ENCODE measurements around the gene CYP2B6.
"Not testable (repeated sequence)": the region's sequence is repeated elsewhere in the genome, so short reads cannot be mapped to it uniquely, and the experiment has no call there.

The CYP2B6 gene

GRCh38 chr19:41000310-41000737, 9.2 kb downstream of the CYP2B6 start:
- DNase-seq (ENCODE audit: low spot score in 2 of 2), result no peak
- H3K4me3 ChIP-seq, result no peak overlapping the region
- no peaks in the 10 kb centered on the region for H3K4me1 ChIP-seq
- in situ Hi-C loops (cut with MboI; ENCODE audit: low sequenced_read_pairs), result no loop called here
- H3K9me3 ChIP-seq, result no peaks in the 10 kb centered on the region
- H3K36me3 ChIP-seq (replicated peaks), result no peaks in the 10 kb centered on the region
- peaks cover 2% of the 10 kb centered on the region; the same call in 1 of the 2 replicates for H3K27me3 ChIP-seq (ENCODE audit: low read depth)

DNA sequence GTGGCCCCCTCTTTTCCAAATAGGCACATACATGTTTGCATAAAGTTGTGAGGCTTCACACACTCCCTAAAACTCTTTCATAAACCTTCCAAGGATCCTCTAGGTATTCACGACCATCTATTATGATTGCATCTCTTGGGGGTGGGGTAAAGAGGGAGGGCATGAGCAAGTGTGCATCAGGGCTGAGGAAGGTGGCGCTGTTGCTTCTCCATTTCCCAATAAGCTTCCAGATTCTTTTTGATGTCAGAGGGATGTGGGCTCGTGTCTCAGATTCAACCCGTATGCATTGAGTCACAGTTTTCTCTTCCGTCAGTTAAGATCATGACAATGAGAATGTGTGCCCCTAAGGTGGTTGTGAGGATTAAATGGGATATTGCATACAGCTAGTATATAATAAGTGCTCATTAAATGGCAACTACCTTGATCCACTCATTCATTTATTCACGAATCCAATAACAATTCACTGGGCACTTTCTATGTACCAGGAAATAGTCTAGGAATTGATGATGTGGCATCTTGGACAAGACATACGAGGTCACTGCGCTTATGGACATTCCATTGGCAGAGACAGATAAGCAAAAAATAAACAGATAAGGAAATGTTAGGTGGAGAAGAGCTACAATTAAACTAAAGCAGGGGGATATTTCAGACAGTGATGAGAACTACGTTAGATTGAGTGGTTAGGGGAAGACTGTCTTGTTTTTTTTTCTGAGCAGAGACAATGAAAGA, 10.3 kb downstream of the CYP2B6 start:
- H3K36me3 ChIP-seq (replicated peaks), result no peaks in the 10 kb centered on the region
- H3K4me1 ChIP-seq, result no peaks in the 10 kb centered on the region
- H3K27me3 ChIP-seq (ENCODE audit: low read depth), result no peaks in the 10 kb centered on the region
- in situ Hi-C loops (cut with MboI; ENCODE audit: low sequenced_read_pairs), result no loop called here
- no peaks in the 10 kb centered on the region for H3K9me3 ChIP-seq
- DNase-seq (ENCODE audit: low spot score in 2 of 2), result no peak
- H3K4me3 ChIP-seq, result no peak overlapping the region

DNA sequence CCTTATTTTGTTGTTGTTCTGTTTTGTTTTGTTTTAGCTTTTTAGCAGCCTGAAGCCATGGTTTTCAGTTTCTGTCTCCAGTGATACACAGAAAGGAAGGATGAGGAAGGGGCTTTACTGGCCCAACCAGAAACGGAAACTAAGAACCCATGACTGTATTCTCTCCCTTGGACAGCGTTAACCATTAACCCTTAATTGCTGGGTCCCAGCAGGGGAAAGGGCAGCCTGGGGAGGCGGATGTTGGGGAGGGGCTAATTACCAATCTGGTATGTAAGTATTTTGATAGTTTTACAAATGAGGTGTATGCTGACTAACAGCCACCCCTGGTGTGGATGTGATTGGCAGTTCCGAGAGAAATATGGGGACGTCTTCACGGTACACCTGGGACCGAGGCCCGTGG, 12.6 kb downstream of the CYP2B6 start:
- H3K9me3 ChIP-seq; H3K36me3 ChIP-seq (replicated peaks); DNase-seq (ENCODE audit: low spot score in 2 of 2); H3K4me1 ChIP-seq; H3K27me3 ChIP-seq (ENCODE audit: low read depth); H3K4me3 ChIP-seq; in situ Hi-C loops (cut with MboI; ENCODE audit: low sequenced_read_pairs): not testable (repeated sequence)

DNA sequence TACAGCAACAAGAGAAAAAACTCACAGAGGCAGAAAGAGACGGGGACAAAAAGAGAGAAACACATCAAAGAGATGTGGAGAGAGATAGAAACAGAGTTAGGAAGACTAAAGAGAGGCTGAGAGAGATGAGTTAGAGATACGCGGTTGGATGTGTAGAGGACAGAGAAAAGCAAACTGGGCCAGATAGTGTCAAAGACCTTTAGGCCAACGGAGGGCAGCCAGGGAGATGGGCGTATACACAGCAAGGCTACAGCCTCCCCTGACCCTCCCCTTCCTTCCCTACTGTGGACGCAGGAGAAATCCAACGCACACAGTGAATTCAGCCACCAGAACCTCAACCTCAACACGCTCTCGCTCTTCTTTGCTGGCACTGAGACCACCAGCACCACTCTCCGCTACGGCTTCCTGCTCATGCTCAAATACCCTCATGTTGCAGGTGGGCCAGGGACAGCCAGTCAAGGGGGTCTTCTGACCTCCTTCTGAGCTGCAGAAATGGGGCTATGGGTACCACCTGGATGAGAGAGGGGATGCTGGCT, 18.7 kb downstream of the CYP2B6 start:
- Histone ChIP-seq H3K4me3 (no peak overlapping the region), H3K9me3 (no peaks in the 10 kb centered on the region), H3K4me1 (no peaks in the 10 kb centered on the region), H3K36me3 (replicated peaks) (no peaks in the 10 kb centered on the region), H3K27me3 (ENCODE audit: low read depth) (0 out of 2 replicates have a peak, but pooled peaks cover 2% of the 10 kb centered on the region)
- no peak for DNase-seq (ENCODE audit: low spot score in 2 of 2)
- in situ Hi-C loops (cut with MboI; ENCODE audit: low sequenced_read_pairs), result no loop called here

DNA sequence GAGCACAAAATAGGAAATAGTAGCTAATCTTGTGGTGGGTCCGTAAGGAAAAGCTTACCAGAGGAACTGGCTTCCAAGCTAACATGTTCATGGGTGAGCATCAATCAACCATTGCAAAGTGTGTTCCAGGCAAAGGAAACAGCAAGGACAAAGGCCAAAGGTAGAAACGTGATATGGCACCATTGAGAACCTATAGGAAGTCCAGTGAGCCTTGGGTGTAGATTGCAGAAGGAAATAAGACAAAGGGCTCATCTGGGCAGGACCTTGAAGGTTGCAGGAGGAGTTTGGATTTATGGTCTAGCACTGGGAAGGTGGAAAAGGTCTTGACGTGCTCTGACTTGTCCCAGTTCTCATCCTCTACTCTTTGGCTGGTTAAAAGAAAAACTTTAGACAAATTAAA, 22.3 kb downstream of the CYP2B6 start:
- Histone ChIP-seq H3K4me3 (no peak overlapping the region), H3K36me3 (replicated peaks) (no peaks in the 10 kb centered on the region), H3K9me3 (no peaks in the 10 kb centered on the region), H3K4me1 (no peaks in the 10 kb centered on the region), H3K27me3 (ENCODE audit: low read depth) (0 out of 2 replicates have a peak, but pooled peaks cover 2% of the 10 kb centered on the region)
- in situ Hi-C loops (cut with MboI; ENCODE audit: low sequenced_read_pairs), result no loop called here
- DNase-seq (ENCODE audit: low spot score in 2 of 2), result no peak

DNA sequence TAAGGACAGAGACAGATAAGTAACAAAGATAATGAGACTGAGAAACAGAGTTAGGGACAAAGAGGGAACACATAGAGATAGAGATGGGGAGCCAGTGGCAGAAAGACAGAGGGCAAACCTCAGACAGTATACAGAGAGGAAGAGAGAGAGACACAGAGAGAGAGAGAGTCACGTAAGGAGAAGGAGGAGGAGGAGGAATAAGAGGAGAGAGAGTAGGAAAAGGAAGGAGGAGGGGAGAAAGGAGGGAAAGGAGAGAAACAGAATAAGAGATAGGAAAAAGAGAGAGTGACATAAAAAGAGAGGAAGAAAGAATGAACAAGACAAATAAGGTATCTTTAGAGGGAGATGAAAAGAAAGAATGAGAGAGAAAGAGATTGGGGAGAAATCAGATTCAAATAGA, 23.6 kb downstream of the CYP2B6 start:
- no peak for DNase-seq (ENCODE audit: low spot score in 2 of 2)
- in situ Hi-C loops (cut with MboI; ENCODE audit: low sequenced_read_pairs), result no loop called here
- Histone ChIP-seq H3K36me3 (replicated peaks) (no peaks in the 10 kb centered on the region), H3K27me3 (ENCODE audit: low read depth) (0 out of 2 replicates have a peak, but pooled peaks cover 2% of the 10 kb centered on the region), H3K9me3 (no peaks in the 10 kb centered on the region), H3K4me1 (no peaks in the 10 kb centered on the region), H3K4me3 (no peak overlapping the region)

GRCh38 chr19:41016488-41017071, 25.5 kb downstream of the CYP2B6 start:
- Histone ChIP-seq H3K36me3 (replicated peaks) (no peaks in the 10 kb centered on the region), H3K4me3 (no peak overlapping the region), H3K9me3 (no peaks in the 10 kb centered on the region), H3K4me1 (no peaks in the 10 kb centered on the region), H3K27me3 (ENCODE audit: low read depth) (0 out of 2 replicates have a peak, but pooled peaks cover 4% of the 10 kb centered on the region)
- in situ Hi-C loops (cut with MboI; ENCODE audit: low sequenced_read_pairs), result no loop called here
- DNase-seq (ENCODE audit: low spot score in 2 of 2), result no peak

DNA sequence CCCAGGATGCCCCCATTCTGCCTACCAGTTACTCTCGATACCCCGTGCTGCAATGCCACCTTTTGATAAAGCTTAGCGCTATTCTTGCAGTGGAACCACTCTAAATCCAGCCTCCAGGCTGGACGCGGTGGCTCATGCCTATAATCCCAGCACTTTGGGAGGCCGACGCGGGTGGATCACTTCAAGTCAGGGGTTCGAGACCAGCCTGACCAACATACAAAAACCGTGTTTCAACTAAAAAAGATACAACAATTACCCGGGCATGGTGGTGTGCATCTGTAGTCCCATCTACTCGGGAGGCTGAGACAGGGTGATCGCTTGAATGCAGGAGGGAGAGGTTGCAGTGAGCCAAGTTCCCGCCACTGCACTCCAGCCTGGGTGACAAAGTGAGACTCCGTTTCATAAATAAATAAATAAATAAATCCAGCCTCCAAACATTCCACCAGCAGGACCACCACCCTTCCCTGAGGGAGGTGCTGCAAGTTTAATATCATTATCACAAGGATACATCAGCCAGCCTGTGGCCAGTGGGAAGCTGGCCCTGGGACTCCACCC, 27.7 kb downstream of the CYP2B6 start:
- no peaks in the 10 kb centered on the region for H3K36me3 ChIP-seq (replicated peaks)
- 0 out of 2 replicates have a peak, but pooled peaks cover 6% of the 10 kb centered on the region for H3K27me3 ChIP-seq (ENCODE audit: low read depth)
- H3K4me3 ChIP-seq, result no peak overlapping the region
- no peaks in the 10 kb centered on the region for H3K4me1 ChIP-seq
- H3K9me3 ChIP-seq, result no peaks in the 10 kb centered on the region
- in situ Hi-C loops (cut with MboI; ENCODE audit: low sequenced_read_pairs), result no loop called here
- no peak for DNase-seq (ENCODE audit: low spot score in 2 of 2)

GRCh38 chr19:41019346-41019745, 28.3 kb downstream of the CYP2B6 start:
- Histone ChIP-seq H3K27me3 (ENCODE audit: low read depth) (0 out of 2 replicates have a peak, but pooled peaks cover 6% of the 10 kb centered on the region), H3K4me3 (no peak overlapping the region), H3K4me1 (no peaks in the 10 kb centered on the region), H3K36me3 (replicated peaks) (no peaks in the 10 kb centered on the region), H3K9me3 (no peaks in the 10 kb centered on the region)
- DNase-seq (ENCODE audit: low spot score in 2 of 2), result no peak
- in situ Hi-C loops (cut with MboI; ENCODE audit: low sequenced_read_pairs), result no loop called here

- in situ Hi-C loops (cut with MboI; ENCODE audit: low sequenced_read_pairs), result no loop called here
- H3K36me3 ChIP-seq (replicated peaks), result no peaks in the 10 kb centered on the region
- H3K9me3 ChIP-seq, result no peaks in the 10 kb centered on the region
- no peak for DNase-seq (ENCODE audit: low spot score in 2 of 2)
- H3K4me1 ChIP-seq, result no peaks in the 10 kb centered on the region
- H3K4me3 ChIP-seq, result no peak overlapping the region
- 0 out of 2 replicates have a peak, but pooled peaks cover 8% of the 10 kb centered on the region for H3K27me3 ChIP-seq (ENCODE audit: low read depth)
Measured at GRCh38 chr19:41023193-41023592, 32.1 kb downstream of the CYP2B6 start.

GRCh38 chr19:41025411-41025810, 34.3 kb downstream of the CYP2B6 start:
- Histone ChIP-seq H3K36me3 (replicated peaks) (no peaks in the 10 kb centered on the region), H3K4me1 (no peaks in the 10 kb centered on the region), H3K27me3 (ENCODE audit: low read depth) (0 out of 2 replicates have a peak, but pooled peaks cover 8% of the 10 kb centered on the region), H3K4me3 (no peak overlapping the region), H3K9me3 (no peaks in the 10 kb centered on the region)
- DNase-seq (ENCODE audit: low spot score in 2 of 2), result no peak
- in situ Hi-C loops (cut with MboI; ENCODE audit: low sequenced_read_pairs), result no loop called here

GRCh38 chr19:41025871-41026270, 34.8 kb downstream of the CYP2B6 start:
- Histone ChIP-seq H3K9me3 (no peaks in the 10 kb centered on the region), H3K4me3 (no peak overlapping the region), H3K27me3 (ENCODE audit: low read depth) (0 out of 2 replicates have a peak, but pooled peaks cover 4% of the 10 kb centered on the region), H3K4me1 (no peaks in the 10 kb centered on the region), H3K36me3 (replicated peaks) (no peaks in the 10 kb centered on the region)
- in situ Hi-C loops (cut with MboI; ENCODE audit: low sequenced_read_pairs), result no loop called here
- DNase-seq (ENCODE audit: low spot score in 2 of 2), result no peak

GRCh38 chr19:41027273-41027967, 36.3 kb downstream of the CYP2B6 start:
- Histone ChIP-seq H3K9me3 (no peaks in the 10 kb centered on the region), H3K27me3 (ENCODE audit: low read depth) (0 out of 2 replicates have a peak, but pooled peaks cover 2% of the 10 kb centered on the region), H3K4me1 (no peaks in the 10 kb centered on the region), H3K36me3 (replicated peaks) (no peaks in the 10 kb centered on the region), H3K4me3 (no peak overlapping the region)
- DNase-seq (ENCODE audit: low spot score in 2 of 2), result no peak
- in situ Hi-C loops (cut with MboI; ENCODE audit: low sequenced_read_pairs), result no loop called here
